ENCODE results near the gene GATAD2A. TPM values are rescaled to one million over a fixed set of nuclear protein-coding genes. Genes with fewer than 3 reads are reported as not detected.

The GATAD2A gene
- total RNA-seq, 1 experiment from 2014 or later, result 189 TPM

- Histone ChIP-seq H4K5ac (ENCODE audit: insufficient read length, low read depth, low read length) (no peak overlapping the region), H2BK120ac (ENCODE audit: low read depth, low read length, poor library complexity, severe bottlenecking) (no peak overlapping the region), H2BK15ac (ENCODE audit: low read depth, low read length) (no peak overlapping the region), H3K79me1 (ENCODE audit: insufficient read depth, low read depth, low read length, poor library complexity, severe bottlenecking) (peaks cover 4% of the 10 kb centered on the region), H2BK5ac (ENCODE audit: insufficient read length, low read length) (no peak overlapping the region), H2BK20ac (ENCODE audit: low read depth, low read length, poor library complexity, severe bottlenecking) (no peak overlapping the region), H3K56ac (ENCODE audit: insufficient read length, low read depth, low read length) (no peak overlapping the region), H2AK5ac (ENCODE audit: insufficient read length, low read length) (no peak overlapping the region), H3K18ac (ENCODE audit: insufficient read length, low read depth, low read length) (no peak overlapping the region), H3K9ac (ENCODE audit: extremely low read depth, insufficient read length, low read length) (no peak overlapping the region), H4K20me1 (ENCODE audit: control insufficient read depth, insufficient read depth, insufficient read length) (no peaks in the 10 kb centered on the region), H3K23me2 (ENCODE audit: insufficient read length, low read depth, low read length, poor library complexity, severe bottlenecking) (no peaks in the 10 kb centered on the region), H4K8ac (replicated peaks; ENCODE audit: insufficient read length, low read depth, low read length) (no peak overlapping the region), H3K4me2 (ENCODE audit: insufficient read depth, insufficient read length, low read length) (no peak overlapping the region), H3T11ph (ENCODE audit: low read length) (no peak overlapping the region), H3K79me2 (ENCODE audit: insufficient read depth, low read length) (peaks cover 80% of the 10 kb centered on the region), H3K27me3 (ENCODE audit: insufficient read depth, low read length) (no peaks in the 10 kb centered on the region), H3K4me1 (ENCODE audit: insufficient read depth, low read length) (peaks cover 2% of the 10 kb centered on the region; the same call in 1 of the 2 replicates), H3K23ac (ENCODE audit: insufficient read length, low read depth, low read length) (no peak overlapping the region), H3K9me3 (ENCODE audit: control insufficient read depth, low read depth, low read length) (no peaks in the 10 kb centered on the region), H2AFZ (ENCODE audit: low read length) (no peak overlapping the region), H3K14ac (ENCODE audit: insufficient read depth, low read length) (no peak overlapping the region), H4K91ac (ENCODE audit: insufficient read length, low read depth, low read length) (no peak overlapping the region), H2BK12ac (ENCODE audit: insufficient read length, low read depth, low read length) (no peak overlapping the region), H3K27ac (ENCODE audit: insufficient read length, low read depth, low read length) (no peak overlapping the region), H3K4ac (ENCODE audit: low read depth, low read length) (no peak overlapping the region)
- H3K36me3 Mint-ChIP-seq (ENCODE audit: insufficient read depth in 1 of 3, low read depth in 3 of 3), result peaks cover 3 to 26% (median 15%) of the 10 kb centered on the region in 3 experiments; a peak in 5 of 7 replicates
- peak overlapping the region in 2 of 3 experiments; percentile 48 to 56; a peak in 1 of 7 replicates for H3K27ac Mint-ChIP-seq
- H3K4me3 Mint-ChIP-seq, result no peak overlapping the region
- peaks cover 37 to 45% of the 10 kb centered on the region in 2 experiments for H3K4me1 Mint-ChIP-seq
- WGBS (ENCODE audit: extremely low coverage, insufficient read length, low lambda C conversion rate), result no CpG with 5 or more reads among the region's 5 CpGs
- no peaks in the 10 kb centered on the region for H3K27me3 Mint-ChIP-seq (ENCODE audit: low read depth)
- TF ChIP-seq CTCF (conservative IDR thresholded peaks at IDR 0.05), result no peak
- H3K9me3 Mint-ChIP-seq, result no peaks in the 10 kb centered on the region
- DNase-seq, result no peak
Observed at GRCh38 chr19:19417046-19417445, 11.6 kb downstream of the GATAD2A start.
